NCI-H2107 treated with DMSO at 0.1 percent for 48 hours (cell line): Measurements from ENCODE around the gene TAF11L13.
"Not testable (repeated sequence)": the region's sequence is repeated elsewhere in the genome, so short reads cannot be mapped to it uniquely, and the experiment has no call there.

Experiments
- DNase-seq: peaks from one replicate; lab custom pipeline; 2025; ENCODE audit not compliant: unreplicated experiment; lab: John Stamatoyannopoulos, UW

The TAF11L13 gene

DNA sequence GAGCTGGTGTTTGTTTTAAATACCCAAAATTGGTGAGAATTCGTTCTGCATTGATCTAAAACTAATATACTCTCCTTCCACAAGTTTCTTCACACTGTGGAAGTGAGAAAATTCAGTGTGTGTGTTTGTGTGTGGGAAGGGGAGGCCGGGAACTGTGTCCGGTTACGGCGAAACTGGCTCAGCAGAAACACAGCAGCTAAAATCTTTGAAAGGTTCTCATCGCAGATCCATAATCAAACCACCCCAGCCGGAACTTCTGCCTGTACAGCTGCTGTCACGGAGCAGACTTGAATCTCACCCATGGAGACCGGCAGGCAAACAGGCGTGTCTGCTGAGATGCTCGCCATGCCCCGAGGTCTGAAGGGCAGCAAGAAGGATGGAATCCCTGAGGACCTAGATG is at the start of gene TAF11L13:
TSS of gene TAF11L13 (plus strand) at position 301 of the 400 bp plus-strand sequence.
- DNase-seq: not testable (repeated sequence)

DNA sequence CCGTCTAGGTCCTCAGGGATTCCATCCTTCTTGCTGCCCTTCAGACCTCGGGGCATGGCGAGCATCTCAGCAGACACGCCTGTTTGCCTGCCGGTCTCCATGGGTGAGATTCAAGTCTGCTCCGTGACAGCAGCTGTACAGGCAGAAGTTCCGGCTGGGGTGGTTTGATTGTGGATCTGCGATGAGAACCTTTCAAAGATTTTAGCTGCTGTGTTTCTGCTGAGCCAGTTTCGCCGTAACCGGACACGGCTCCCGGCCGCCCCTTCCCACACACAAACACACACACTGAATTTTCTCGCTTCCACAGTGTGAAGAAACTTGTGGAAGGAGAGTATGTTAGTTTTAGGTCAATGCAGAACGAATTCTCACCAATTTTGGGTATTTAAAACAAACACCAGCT is 46.2 kb upstream of the TAF11L13 start, which contains the start of gene TAF11L7:
TSS of gene TAF11L7 (minus strand) at position 101 of the 400 bp plus-strand sequence.
- DNase-seq: not testable (repeated sequence)

DNA sequence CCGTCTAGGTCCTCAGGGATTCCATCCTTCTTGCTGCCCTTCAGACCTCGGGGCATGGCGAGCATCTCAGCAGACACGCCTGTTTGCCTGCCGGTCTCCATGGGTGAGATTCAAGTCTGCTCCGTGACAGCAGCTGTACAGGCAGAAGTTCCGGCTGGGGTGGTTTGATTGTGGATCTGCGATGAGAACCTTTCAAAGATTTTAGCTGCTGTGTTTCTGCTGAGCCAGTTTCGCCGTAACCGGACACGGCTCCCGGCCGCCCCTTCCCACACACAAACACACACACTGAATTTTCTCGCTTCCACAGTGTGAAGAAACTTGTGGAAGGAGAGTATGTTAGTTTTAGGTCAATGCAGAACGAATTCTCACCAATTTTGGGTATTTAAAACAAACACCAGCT is 41.0 kb upstream of the TAF11L13 start, which contains the start of gene TAF11L8:
TSS of gene TAF11L8 (minus strand) at position 101 of the 400 bp plus-strand sequence.
- not testable (repeated sequence) for DNase-seq

DNA sequence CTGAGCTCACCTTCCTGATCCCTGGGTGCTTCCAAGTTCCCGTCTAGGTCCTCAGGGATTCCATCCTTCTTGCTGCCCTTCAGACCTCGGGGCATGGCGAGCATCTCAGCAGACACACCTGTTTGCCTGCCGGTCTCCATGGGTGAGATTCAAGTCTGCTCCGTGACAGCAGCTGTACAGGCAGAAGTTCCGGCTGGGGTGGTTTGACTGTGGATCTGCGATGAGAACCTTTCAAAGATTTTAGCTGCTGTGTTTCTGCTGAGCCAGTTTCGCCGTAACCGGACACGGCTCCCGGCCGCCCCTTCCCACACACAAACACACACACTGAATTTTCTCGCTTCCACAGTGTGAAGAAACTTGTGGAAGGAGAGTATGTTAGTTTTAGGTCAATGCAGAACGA is 37.6 kb upstream of the TAF11L13 start, which contains the start of gene TAF11L9:
TSS of gene TAF11L9 (minus strand) at position 140 of the 400 bp plus-strand sequence.
- DNase-seq: not testable (repeated sequence)

DNA sequence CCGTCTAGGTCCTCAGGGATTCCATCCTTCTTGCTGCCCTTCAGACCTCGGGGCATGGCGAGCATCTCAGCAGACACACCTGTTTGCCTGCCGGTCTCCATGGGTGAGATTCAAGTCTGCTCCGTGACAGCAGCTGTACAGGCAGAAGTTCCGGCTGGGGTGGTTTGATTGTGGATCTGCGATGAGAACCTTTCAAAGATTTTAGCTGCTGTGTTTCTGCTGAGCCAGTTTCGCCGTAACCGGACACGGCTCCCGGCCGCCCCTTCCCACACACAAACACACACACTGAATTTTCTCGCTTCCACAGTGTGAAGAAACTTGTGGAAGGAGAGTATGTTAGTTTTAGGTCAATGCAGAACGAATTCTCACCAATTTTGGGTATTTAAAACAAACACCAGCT is 34.2 kb upstream of the TAF11L13 start, which contains the start of gene TAF11L10:
TSS of gene TAF11L10 (minus strand) at position 101 of the 400 bp plus-strand sequence.
- DNase-seq: not testable (repeated sequence)

DNA sequence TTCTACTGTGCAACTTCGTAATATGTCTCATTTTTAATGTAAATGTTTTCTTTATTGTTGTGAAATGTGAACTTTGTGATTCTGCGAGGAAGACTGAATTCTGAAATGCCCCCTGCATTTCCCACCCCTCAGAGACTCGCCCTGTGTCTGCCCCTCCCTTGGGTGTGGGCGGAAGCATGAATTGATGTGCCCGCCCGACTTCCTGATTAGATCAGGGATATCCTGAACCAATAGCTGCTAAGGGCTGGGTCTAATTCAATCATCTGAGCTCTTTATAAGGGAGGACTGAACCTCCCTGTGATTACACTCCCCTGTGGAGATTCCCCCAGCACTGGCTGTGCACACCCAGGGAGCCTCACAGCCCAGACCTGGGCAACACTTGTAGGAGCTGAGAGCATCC is 28.0 kb upstream of the TAF11L13 start, which contains the start of gene TAF11L11:
TSS of gene TAF11L11 (plus strand) at position 304 of the 400 bp plus-strand sequence.
- DNase-seq: not testable (repeated sequence)

DNA sequence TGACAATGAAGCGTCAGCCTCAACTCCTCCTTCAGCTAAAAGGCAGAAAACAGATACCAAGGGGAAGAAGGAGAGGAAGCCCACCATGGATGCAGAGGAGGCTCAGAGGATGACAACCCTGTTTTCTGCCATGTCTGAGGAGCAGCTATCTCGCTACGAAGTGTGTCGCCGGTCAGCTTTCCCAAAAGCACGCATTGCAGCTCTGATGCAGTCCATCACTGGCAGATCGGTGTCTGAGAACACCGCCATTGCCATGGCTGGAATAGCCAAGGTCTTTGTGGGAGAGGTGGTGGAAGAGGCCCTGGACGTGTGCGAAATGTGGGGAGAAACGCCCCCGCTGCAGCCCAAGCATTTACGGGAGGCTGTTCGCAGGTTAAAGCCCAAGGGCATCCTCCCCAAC is 26.9 kb upstream of the TAF11L13 start:
- no peak for DNase-seq

DNA sequence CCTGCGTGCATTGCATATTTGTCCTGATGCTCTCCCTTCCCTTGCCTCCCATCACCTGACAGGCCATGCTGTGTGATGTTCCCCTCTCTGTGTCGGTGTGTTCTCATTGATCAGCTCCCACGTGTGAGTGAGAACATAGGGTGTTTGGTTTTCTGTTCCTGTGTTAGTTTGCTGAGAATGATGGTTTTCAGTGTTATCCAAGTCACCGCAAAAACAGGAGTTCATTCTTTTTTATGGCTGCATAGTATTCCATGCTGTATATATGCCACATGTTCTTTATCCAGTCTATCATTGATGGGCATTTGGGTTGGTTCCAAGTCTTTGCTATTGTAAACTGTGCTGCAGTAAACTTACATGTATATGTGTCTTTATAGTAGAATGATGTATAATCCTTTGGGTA is 24.4 kb upstream of the TAF11L13 start:
- DNase-seq: not testable (repeated sequence)

DNA sequence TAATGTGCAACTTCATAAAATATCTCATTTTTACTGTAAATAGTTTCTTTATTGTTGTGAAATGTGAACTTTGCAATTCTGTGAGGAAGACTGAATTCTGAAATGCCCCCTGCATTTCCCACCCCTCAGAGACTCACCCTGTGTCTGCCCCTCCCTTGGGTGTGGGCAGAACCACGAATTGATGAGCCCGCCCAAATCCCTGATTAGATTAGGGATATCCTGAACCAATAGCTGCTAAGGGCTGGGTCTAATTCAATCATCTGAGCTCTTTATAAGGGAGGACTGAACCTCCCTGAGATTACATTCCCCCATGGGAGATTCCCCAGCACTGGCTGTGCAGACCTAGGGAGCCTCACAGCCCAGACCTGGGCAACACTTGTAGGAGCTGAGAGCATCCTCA is 21.8 kb upstream of the TAF11L13 start, which contains the start of gene TAF11L12:
TSS of gene TAF11L12 (plus strand) at position 301 of the 400 bp plus-strand sequence.
- not testable (repeated sequence) for DNase-seq

DNA sequence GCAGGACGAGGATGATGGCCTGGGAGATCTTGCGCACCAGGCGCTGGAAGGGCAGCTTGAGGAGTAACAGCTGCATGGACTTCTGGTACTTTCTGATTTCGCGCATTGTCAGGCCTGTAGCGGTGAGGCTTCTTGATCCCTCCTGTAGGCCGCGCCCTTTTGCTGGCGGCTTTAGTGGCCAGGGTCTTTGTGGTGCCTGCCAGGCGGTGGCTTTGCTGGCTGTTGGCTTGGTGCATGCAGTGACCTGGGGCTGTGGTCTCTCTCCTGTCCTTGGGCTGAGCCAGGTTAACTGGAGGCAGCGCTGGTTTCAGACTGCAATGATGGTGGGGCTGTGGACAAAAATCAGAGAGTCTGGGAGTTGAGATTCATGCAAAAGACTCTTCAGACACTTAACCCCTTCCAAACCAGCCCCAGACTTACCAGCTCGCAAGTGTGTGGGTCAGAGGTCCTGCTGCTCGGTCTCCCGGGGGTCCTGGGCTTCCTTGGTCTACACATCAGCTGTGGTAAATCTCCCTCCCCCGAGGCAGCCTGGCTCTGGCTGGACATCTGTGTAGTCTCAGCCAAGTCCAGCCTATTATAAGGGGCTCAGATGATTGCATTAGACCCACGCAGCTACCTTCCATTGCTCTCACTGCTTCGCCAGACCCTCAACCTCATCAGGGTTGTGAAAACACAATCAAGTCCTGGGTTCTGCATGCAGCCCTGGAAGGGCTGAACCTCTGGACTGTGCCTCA is 16.8 kb upstream of the TAF11L13 start:
- DNase-seq: no peak

DNA sequence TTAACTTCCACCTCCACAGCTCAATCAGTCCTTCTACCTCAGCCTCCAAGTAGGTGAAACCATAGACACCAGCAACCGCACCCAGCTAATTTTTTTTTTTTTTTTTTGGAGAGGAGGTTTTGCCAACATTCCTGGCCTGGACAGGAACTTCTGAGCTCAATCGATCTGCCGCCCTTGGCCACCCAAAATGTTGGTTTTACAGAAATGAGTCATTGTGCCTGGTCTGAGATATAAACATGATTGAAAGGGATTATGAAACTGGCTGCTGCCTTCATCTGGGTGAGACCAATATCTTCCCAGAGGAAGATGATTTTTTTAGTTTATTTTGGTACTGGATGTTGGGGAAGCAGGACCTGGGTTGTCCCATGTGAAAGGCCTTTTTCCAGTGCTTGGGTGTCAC is 12.5 kb upstream of the TAF11L13 start:
- no peak for DNase-seq

DNA sequence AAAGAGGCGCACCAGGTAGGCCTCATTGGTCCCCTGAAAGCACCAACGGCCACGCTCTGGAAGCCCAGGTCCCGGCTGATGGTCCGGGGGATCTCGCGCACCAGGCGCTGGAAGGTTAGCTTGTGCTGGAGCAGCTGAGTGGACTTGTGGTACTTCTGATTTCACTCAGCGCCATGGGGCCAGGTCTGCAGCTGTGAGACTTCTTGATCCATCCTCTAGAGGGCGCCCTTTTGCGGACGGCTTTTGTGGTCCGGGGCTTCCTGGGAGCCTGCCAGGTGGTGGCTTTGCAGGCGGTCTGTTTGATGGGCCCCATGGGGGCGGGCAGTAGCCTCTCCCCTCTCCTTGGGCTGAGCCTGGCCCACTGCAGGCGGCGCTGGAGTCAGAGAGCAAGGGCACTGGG is 11.3 kb upstream of the TAF11L13 start:
- DNase-seq: no peak

DNA sequence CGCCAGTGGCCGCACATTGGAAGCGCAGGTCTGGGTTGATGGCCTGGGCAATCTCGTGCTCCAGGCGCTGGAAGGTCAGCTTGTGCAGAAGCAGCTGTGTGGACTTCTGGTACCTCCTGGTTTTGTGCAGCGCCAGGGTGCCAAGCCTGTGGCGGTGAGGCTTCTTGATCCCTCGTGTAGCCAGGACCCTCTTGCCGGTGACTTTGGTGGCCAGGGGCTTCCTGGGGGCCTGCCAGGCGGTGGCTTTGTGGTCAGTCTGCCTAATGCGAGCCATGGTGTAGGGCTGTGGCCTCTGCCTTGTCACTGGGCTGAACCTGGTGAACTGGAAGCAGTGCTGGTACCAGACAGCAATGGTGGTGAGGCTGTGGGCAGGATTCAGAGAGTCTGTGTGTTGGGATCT is 6.2 kb upstream of the TAF11L13 start:
- DNase-seq: no peak

DNA sequence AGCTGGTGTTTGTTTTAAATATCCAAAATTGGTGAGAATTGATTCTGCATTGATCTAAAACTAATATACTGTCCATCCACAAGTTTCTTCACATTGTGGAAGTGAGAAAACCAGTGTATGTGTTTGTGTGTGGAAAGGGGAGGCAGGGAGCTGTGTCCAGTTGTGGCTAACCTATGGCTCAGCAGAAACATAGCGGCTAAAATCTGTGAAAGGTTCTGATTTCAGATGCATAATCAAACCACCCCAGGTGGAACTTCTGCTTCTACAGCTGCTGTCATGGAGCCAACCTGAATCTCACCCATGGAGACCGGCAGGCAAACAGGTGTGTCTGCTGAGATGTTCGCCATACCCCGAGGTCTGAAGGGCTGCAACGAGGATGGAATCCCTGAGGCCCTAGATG is 2.3 kb downstream of the TAF11L13 start, which contains the start of gene TAF11L14:
TSS of gene TAF11L14 (plus strand) at position 301 of the 400 bp plus-strand sequence.
- no peak for DNase-seq

DNA sequence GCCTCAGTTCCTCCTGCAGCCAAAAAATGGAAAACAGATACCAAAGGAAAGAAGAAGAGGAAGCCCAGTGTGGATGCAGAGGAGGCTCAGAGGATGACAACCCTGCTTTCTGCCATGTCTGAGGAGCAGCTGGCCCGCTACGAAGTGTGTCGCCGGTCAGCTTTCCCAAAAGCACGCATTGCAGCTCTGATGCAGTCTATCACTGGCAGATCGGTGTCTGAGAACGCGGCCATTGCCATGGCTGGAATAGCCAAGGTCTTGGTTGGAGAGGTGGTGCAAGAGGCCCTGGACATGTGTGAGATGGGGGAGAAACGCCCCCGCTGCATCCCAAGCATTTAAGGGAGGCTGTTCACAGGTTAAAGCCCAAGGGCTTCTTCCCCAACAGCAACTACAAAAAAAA is 17.3 kb downstream of the TAF11L13 start:
- not testable (repeated sequence) for DNase-seq

DNA sequence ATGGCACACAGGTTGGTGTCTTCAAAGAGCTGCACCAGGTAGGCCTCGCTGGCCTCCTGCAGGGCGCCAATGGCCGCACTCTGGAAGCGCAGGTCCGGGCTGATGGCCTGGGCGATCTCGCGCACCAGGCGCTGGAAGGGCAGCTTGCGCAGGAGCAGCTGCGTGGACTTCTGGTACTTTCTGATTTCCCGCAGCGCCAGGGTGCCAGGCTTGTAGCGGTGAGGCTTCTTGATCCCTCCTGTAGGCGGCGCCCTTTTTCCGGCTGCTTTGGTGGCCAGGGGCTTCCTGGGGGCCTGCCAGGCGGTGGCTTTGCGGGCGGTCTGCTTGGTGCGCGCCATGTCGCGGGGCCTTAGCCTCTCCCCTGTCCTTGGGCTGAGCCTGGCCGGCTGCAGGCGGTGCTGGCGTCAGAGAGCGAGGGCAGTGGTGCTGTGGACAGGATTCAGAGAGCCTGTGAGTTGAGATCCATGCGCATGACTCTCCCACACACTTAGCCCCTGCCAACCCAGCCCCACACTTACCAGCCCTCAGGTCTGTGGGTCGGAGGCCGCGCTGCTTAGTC is 23.4 kb downstream of the TAF11L13 start:
- DNase-seq: not testable (repeated sequence)

DNA sequence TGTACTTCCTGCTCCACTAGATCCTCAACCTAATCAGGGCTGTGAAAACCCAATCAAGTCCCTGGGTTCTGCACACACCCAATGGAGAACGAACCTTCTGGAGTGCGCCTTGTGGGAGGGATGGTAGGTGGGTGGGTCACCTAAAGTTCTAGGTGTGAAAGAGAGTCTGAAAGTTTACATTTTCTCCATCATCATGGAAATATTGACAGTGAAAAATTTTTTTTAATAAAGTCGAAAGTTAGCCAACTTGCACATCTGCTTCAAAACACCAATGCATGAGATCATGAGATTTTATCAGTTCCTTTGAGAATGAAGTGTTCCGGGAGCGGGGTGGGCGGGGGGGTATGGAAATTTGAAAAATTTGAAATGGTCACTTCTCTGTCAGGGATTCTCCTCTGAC is 24.0 kb downstream of the TAF11L13 start:
- no peak for DNase-seq

DNA sequence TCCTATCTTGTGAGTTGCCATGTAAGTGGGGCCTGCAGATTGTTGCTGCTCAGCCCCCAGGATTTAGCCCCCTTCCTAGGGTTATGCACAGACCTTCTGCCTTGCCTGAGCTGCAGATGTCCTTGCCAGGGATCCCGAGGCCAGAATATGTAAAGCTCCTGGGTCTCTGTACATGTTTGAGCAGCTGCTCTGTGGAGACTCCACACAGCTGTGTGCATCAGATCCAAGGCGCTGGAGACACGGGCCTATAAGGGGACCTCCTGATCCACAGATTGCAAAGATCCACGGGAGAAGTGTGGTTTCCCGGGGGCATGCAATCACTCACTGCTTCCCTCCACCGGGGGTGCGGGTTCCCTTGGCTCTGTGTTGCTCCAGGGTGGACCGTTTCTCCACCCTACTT is 31.3 kb downstream of the TAF11L13 start:
- DNase-seq: no peak

DNA sequence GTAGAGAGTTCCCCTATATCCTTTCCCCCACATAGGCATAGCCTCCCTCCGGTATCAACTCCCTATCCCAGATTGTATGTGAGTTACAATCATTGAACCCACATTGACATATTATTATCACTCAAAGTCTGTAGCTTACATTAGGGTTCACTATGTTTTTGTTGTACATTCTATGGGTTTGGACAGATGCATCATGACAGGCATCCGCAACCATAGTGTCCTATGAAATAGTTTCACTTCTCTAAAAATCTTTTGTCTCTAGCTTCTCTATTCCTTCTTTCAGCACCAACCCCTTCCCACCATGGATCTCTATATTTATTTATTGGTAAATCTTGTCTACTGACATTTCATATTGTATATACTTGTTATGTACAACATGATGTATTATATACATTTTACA is 33.9 kb downstream of the TAF11L13 start:
- no peak for DNase-seq

DNA sequence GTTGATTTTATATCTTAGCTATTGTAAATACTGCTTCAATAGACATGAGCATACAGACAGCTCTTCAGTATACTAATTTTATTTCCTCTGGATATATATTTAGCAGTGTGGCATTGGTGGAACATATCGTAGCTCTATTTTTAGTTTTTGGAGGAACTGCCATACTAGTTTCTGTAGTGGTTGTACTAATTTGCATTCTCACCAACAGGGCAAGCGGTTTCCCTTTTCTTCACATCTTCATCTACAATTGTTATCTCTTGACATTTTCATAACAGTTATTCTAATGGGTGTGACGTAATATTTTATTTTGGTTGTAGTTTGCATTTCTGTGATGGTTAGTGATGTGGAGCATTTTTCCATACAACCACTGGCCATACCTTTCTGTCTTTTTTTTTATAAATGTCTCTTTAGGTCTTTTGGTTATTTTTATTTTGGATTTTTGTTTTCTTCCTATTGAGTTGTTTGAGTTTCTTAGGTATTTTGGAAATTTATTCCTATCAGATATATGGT is 34.9 kb downstream of the TAF11L13 start:
- DNase-seq: no peak

DNA sequence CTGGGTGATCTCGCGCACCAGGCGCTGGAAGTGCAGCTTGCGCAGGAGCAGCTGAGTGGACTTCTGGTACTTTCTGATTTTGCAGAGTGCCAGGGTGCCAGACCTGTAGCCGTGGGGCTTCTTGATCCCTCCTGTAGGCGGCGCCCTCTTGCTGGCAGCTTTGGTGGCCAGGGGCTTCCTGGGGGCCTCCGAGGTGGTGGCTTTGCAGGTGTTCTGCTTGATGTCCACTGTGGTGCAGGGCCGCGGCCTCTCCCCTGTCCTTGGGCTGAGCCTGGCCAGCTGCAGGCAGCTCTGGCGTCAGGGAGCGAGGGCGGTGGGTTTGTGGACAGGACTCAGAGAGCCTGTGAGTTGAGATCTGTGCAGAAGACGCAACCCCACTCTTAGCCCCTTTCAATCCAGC is 38.5 kb downstream of the TAF11L13 start:
- no peak for DNase-seq
